DND-41 (cell line): ENCODE data around the gene POU2F3.

ENCODE experiments used
- ATAC-seq: fragments of 200-7000 bp; cut with Tn5 transposase; 3 replicates; pipeline ENCODE4 v1.9.1; 2021; ENCODE audit warnings: low read depth; ENCODE audit not compliant: insufficient read depth
- DNase-seq: peaks from one replicate; pipeline ENCODE4 v3.0.0-alpha.2; 2020
- H2AFZ ChIP-seq: 2 replicates; pipeline ENCODE4 v1.6.0; 2012; ENCODE audit warnings: low read depth, low read length
- H3K27ac ChIP-seq: 2 replicates; pipeline ENCODE4 v1.5.1; 2012; ENCODE audit warnings: low read length, inconsistent platforms
- H3K27me3 ChIP-seq: fragments of 200-600 bp; sonication (generic); 2 replicates; pipeline ENCODE4 v1.6.0; 2012; ENCODE audit warnings: low read length, mild to moderate bottlenecking, inconsistent platforms; ENCODE audit not compliant: insufficient read depth, poor library complexity
- H3K36me3 ChIP-seq: 2 replicates; pipeline ENCODE4 v1.5.1; 2012; ENCODE audit warnings: low read length, inconsistent platforms; ENCODE audit not compliant: insufficient read depth
- H3K4me1 ChIP-seq: 2 replicates; pipeline ENCODE4 v1.5.1; 2012; ENCODE audit warnings: mild to moderate bottlenecking, low read length; ENCODE audit not compliant: insufficient read depth
- H3K4me2 ChIP-seq: 2 replicates; pipeline ENCODE4 v1.6.0; 2012; ENCODE audit warnings: mild to moderate bottlenecking, moderate library complexity, low read length, inconsistent platforms; ENCODE audit not compliant: insufficient read depth
- H3K4me3 ChIP-seq, 2 experiments: fragments of 200-600 bp in 1 of 2; shearing (Covaris generic) in 1 of 2; 2 replicates each; pipeline ENCODE4 v1.5.1; 2012 to 2016; ENCODE audit warnings: inconsistent platforms in 2 of 2, low read length in 2 of 2, mild to moderate bottlenecking in 2 of 2, low read depth in 1 of 2, moderate library complexity in 1 of 2
- H3K79me2 ChIP-seq: 2 replicates; pipeline ENCODE4 v1.6.0; 2012; ENCODE audit warnings: low read length, inconsistent platforms; ENCODE audit not compliant: insufficient read depth
- H3K9ac ChIP-seq: 2 replicates; pipeline ENCODE4 v1.6.0; 2012; ENCODE audit warnings: low read depth, mild to moderate bottlenecking, inconsistent platforms, low read length, moderate library complexity
- H3K9me3 ChIP-seq: 2 replicates; pipeline ENCODE4 v1.5.1; 2012; ENCODE audit warnings: low read length, moderate library complexity, mild to moderate bottlenecking, inconsistent platforms; ENCODE audit not compliant: insufficient read depth, severe bottlenecking
- H4K20me1 ChIP-seq: 2 replicates; pipeline ENCODE4 v1.6.0; 2012; ENCODE audit warnings: low read length; ENCODE audit not compliant: insufficient read depth
- CTCF ChIP-seq: IDR thresholded peaks from 2 replicates; pipeline ENCODE4 v1.5.1; 2012; ENCODE audit warnings: borderline replicate concordance, low read length, moderate library complexity, mild to moderate bottlenecking; ENCODE audit not compliant: poor library complexity, severe bottlenecking; ENCODE audit errors: extremely low read depth
- EZH2 ChIP-seq: IDR thresholded peaks from 3 replicates; pipeline ENCODE4 v1.6.1; 2012; ENCODE audit warnings: borderline replicate concordance, low read depth, mild to moderate bottlenecking, moderate library complexity, low read length, inconsistent platforms; ENCODE audit not compliant: severe bottlenecking

POU2F3 gene

GRCh38 chr11:120336641-120337354 lies 96.9 kb downstream of the POU2F3 start:
- no peak for TF ChIP-seq CTCF
- no peaks in the 10 kb centered on the region for H3K36me3 ChIP-seq
- no peak overlapping the region for H3K27ac ChIP-seq
- no peak overlapping the region for H3K9ac ChIP-seq
- H3K27me3 ChIP-seq = peaks cover 62% of the 10 kb centered on the region
- ATAC-seq (no peak), DNase-seq (no peak)
- no peaks in the 10 kb centered on the region for H3K9me3 ChIP-seq
- H3K4me2 ChIP-seq = no peak overlapping the region
- no peaks in the 10 kb centered on the region for H3K4me1 ChIP-seq
- H3K79me2 ChIP-seq = no peaks in the 10 kb centered on the region
- peaks cover 26% of the 10 kb centered on the region for H4K20me1 ChIP-seq
- H3K4me3 ChIP-seq = no peak overlapping the region
- no peak overlapping the region for H2AFZ ChIP-seq

- H3K4me3 ChIP-seq = no peak overlapping the region
- no peak for DNase-seq
- H2AFZ ChIP-seq = no peak overlapping the region
- H3K9me3 ChIP-seq = no peaks in the 10 kb centered on the region
- ATAC-seq = no peak
- H3K4me1 ChIP-seq = no peaks in the 10 kb centered on the region
- H3K4me2 ChIP-seq = no peak overlapping the region
- TF ChIP-seq EZH2 (no peak), CTCF (no peak)
- peaks cover 66% of the 10 kb centered on the region for H3K27me3 ChIP-seq
- no peak overlapping the region for H3K27ac ChIP-seq
- H3K79me2 ChIP-seq = no peaks in the 10 kb centered on the region
- no peak overlapping the region for H3K9ac ChIP-seq
- no peaks in the 10 kb centered on the region for H3K36me3 ChIP-seq
- H4K20me1 ChIP-seq = peaks cover 26% of the 10 kb centered on the region
These were observed 97.6 kb downstream of the POU2F3 start for GRCh38 chr11:120337355-120338106.

- Histone ChIP-seq H3K9me3 (no peaks in the 10 kb centered on the region), H3K79me2 (no peaks in the 10 kb centered on the region), H3K27me3 (peaks cover 70% of the 10 kb centered on the region), H3K4me1 (no peaks in the 10 kb centered on the region), H3K36me3 (no peaks in the 10 kb centered on the region), H3K27ac (no peak overlapping the region), H2AFZ (no peak overlapping the region), H3K4me2 (no peak overlapping the region), H4K20me1 (peaks cover 27% of the 10 kb centered on the region), H3K9ac (no peak overlapping the region), H3K4me3 (no peak overlapping the region)
- ATAC-seq = no peak
- DNase-seq = no peak
- no peak for TF ChIP-seq EZH2
- TF ChIP-seq CTCF = no peak
These were observed 98.4 kb downstream of the POU2F3 start for GRCh38 chr11:120338107-120338933.
